ENCODE results near the gene GET3. TPM values are rescaled to one million over a fixed set of nuclear protein-coding genes. Genes with fewer than 3 reads are reported as not detected.
A peak's percentile ranks its signal among the peaks of the same experiment; 100 is the strongest.

GET3 gene
- total and polyA plus RNA-seq, 5 experiments from 2014 or later: 26.7 to 72.3 (median 46.8) TPM

DNA sequence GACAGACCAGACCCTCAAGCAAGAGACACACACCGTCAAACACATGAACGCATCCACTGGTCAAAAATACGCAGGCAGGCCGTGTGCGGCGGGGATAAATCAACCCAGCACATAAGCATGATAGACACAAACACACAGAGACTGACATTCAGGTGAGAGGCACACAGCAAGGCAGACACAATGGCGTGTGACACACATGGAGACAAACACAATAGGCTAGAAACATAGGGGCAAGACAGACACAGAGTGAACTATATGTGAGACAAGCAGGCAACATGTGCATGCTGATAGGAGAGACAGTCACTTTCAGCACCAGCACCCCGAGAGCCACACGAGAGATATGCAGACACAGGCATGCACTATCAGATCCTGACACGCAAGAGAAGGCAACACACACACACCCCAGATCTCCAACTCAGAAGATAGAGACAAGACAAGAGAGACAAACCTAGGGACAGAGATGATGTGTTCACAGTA lies 47.1 kb downstream of the GET3 start:
- no peaks in the 10 kb centered on the region for H3K36me3 Mint-ChIP-seq

DNA sequence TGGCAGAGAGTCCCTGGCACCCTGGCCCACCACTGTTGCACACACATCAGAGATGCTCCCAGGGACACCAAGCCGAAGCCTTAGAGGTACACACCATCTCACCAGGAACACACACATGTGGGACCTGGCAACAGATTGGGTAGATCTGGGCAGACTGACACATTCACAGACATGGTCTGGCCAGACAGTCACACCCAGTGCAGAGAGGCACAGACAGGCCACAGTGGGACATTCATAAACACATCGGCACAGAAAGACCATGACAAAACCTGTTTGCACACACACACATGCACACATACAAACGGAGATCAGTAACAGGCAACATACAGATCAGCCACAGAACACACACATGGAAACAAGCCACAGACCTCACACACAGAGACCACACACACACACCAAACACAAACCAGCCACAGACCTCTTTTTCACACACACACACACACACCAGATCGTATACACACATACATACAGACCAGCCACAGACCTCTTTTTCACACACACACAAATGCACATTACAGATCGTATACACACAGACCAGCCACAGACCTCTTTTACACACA lies 47.7 kb downstream of the GET3 start:
- ATAC-seq (peak in 1 of 2 donors; percentile 1), DNase-seq (peak in 8 of 10 donors; percentile 15 to 72 (median 61))
- no peak overlapping the region for H3K27ac Mint-ChIP-seq
- no peaks in the 10 kb centered on the region for H3K36me3 Mint-ChIP-seq
- H3K9me3 Mint-ChIP-seq: no peaks in the 10 kb centered on the region
- POLR2A ChIA-PET: interaction anchor here (0.7 to 1.4 kb wide), 2 partner anchors 11 to 1590 kb away, joined by 3 to 4 read pairs; no protein-coding TSS in a partner anchor
- no peaks in the 10 kb centered on the region for H3K27me3 Mint-ChIP-seq
- H3K4me1 Mint-ChIP-seq: peaks cover 17 to 48% (median 25%) of the 10 kb centered on the region in 4 donors
- no peak overlapping the region for H3K4me3 Mint-ChIP-seq

More for the DNA sequence above, 47.1 kb downstream of the GET3 start:
- H3K4me1 Mint-ChIP-seq: peaks cover 17 to 53% (median 28%) of the 10 kb centered on the region in 4 donors
- DNase-seq (peak in 4 of 10 donors; percentile 43 to 57 (median 53)), ATAC-seq (peak; percentile 2 to 13)
- H3K9me3 Mint-ChIP-seq: no peaks in the 10 kb centered on the region
- H3K4me3 Mint-ChIP-seq: no peak overlapping the region
- H3K27me3 Mint-ChIP-seq: no peaks in the 10 kb centered on the region
- POLR2A ChIA-PET: interaction anchor here (20.9 kb wide), 1 partner anchor 13 kb away, joined by 1021 read pairs; the partner anchor contains the start of genes JUNB, PRDX2 and THSD8
- H3K27ac Mint-ChIP-seq: no peak overlapping the region

DNA sequence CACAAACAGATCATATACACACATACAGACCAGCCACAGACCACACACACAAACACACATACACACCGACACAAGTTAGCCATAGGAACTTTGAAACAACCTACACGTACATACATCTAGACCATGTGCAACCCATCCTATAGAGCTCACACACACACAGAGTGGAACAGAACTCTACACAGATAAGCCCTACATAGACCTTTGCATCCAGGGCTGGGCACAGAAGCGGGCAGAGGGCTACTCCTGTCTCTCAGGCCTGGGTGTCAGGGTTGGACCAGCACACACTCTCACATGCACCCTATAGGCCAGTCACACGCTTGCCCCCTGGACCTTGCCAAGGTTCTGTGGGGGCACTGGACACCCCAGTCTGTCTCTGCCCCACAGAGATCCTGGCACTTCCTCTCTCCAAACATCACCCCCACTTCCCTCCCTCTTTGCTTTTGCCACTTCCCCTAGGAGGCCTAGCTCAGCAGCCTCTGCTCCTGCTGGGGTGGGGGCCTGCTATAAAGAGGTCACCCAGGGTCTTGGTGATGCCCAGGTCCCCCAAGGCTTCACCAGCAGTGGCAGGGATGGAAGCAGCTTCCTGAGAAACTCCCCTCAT lies 48.2 kb downstream of the GET3 start:
- no peak for ATAC-seq
- no peak overlapping the region for H3K27ac Mint-ChIP-seq
- no peaks in the 10 kb centered on the region for H3K36me3 Mint-ChIP-seq
- H3K27me3 Mint-ChIP-seq: no peaks in the 10 kb centered on the region
- no peak overlapping the region for H3K4me3 Mint-ChIP-seq
- POLR2A ChIA-PET: interaction anchor here (0.6 to 1.4 kb wide), 3 partner anchors 10 to 1591 kb away, joined by 3 to 8 read pairs (median 4); no protein-coding TSS in a partner anchor
- peaks cover 21 to 49% (median 28%) of the 10 kb centered on the region in 4 donors for H3K4me1 Mint-ChIP-seq
- peak in 1 of 10 donors; percentile 50 for DNase-seq
- H3K9me3 Mint-ChIP-seq: no peaks in the 10 kb centered on the region

DNA sequence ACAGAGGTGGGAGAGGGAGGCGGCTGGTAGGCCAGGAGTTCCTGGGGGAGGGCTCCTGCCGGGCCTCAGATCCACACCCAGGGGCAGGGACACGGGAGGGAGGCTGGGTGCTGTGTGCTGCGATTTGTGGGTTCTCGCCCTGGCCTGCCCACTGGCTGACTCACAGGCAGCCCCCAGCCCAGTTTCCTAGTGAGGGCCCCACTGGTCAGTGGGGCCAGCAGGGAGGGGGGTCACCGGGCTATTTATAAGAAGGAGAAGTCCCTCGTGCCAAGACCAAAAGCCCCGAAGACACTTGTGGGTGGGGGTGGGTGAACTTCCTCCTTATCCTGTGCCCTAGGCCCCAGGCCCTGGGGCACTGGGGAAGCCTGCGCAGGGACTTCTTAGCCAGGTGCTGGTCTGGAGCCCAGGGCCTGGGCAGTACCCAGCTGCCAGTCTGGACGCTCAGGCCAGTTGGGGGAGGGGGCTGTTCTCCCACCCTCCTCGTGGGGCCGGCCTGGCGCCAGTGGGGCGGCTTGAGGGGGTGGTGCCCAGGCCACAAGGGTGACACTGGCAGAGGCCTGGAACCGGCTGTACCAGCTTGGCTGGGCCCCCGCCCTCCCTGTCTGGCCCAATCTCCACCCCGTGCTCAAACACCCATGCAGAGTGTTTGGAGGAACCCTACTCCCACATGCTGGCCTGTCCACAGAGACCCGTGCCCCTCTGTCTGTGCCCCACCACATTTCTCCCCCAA lies 49.0 kb downstream of the GET3 start:
- Mint-ChIP-seq H3K4me3 (peak overlapping the region in 1 of 10 donors; percentile 32), H3K9me3 (no peaks in the 10 kb centered on the region)

DNA sequence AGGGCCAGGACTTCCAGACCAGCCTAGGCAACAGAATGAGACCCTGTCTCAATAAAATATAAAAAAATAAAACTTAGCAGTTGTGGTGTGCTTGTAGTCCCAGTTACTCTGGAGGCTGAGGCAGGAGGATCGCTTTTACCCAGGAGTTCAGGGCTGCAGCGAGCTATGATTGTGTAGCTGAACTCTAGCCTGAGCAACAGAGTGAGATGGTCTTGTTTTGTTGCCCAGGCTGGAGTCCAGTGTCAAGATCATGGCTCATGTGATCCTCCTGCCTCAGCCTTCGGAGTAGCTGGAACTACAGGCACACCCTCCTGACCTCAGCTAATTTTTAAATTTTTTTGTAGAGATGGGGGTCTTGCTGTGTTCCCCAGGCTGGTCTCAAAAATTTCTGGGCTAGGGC lies 49.7 kb downstream of the GET3 start:
- H3K27ac Mint-ChIP-seq: peak overlapping the region in 9 of 10 donors; percentile 2 to 98 (median 86)
- no peaks in the 10 kb centered on the region for H3K9me3 Mint-ChIP-seq
- peaks cover 0 to 2% (median 0%) of the 10 kb centered on the region in 5 donors for H3K27me3 Mint-ChIP-seq
- peaks cover 23 to 50% (median 30%) of the 10 kb centered on the region in 4 donors for H3K4me1 Mint-ChIP-seq
- POLR2A ChIA-PET: interaction anchor here (2.9 kb wide), 1 partner anchor 9 kb away, joined by 34 read pairs; no protein-coding TSS in a partner anchor
- ATAC-seq (no peak), DNase-seq (no peak)
- H3K4me3 Mint-ChIP-seq: peak overlapping the region in 1 of 10 donors; percentile 28
- H3K36me3 Mint-ChIP-seq: no peaks in the 10 kb centered on the region

More for the DNA sequence above, 49.0 kb downstream of the GET3 start:
- H3K36me3 Mint-ChIP-seq: no peaks in the 10 kb centered on the region
- DNase-seq (peak in 1 of 10 donors; percentile 22), ATAC-seq (no peak)
- peak overlapping the region in 9 of 10 donors; percentile 29 to 98 (median 75) for H3K27ac Mint-ChIP-seq
- H3K4me1 Mint-ChIP-seq: peaks cover 28 to 56% (median 35%) of the 10 kb centered on the region in 4 donors
- H3K27me3 Mint-ChIP-seq: peaks cover 0 to 1% (median 0%) of the 10 kb centered on the region in 5 donors
- POLR2A ChIA-PET: interaction anchor here (1.4 kb wide), 1 partner anchor 10 kb away, joined by 3 read pairs; no protein-coding TSS in a partner anchor

DNA sequence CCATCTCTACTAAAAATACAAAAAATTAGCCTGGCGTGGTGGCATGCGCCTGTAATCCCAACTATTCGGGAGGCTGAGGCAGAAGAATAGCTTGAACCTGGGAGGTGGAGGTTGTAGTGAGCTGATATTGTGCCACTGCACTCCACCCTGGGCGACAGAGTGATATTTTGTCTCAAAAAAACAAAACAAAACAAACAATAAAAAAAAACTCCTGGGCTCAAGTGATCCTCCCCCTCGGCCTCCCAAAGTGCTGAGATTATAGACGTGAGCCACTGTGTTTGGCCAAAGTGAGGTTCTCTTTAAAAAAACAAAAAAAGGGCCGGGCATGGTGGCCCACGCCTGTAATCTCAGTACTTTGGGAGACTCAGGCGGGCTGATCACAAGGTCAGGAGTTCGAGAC lies 50.2 kb downstream of the GET3 start:
- Mint-ChIP-seq H3K27ac (peak overlapping the region in 8 of 10 donors; percentile 29 to 98 (median 92)), H3K4me3 (peak overlapping the region in 1 of 10 donors; percentile 28), H3K9me3 (no peaks in the 10 kb centered on the region), H3K4me1 (peaks cover 20 to 47% (median 27%) of the 10 kb centered on the region in 4 donors), H3K27me3 (peaks cover 0 to 2% (median 0%) of the 10 kb centered on the region in 5 donors), H3K36me3 (no peaks in the 10 kb centered on the region)
- POLR2A ChIA-PET: interaction anchor here (2.9 kb wide), 1 partner anchor 10 kb away, joined by 34 read pairs; no protein-coding TSS in a partner anchor
- no peak for DNase-seq
- ATAC-seq: no peak

DNA sequence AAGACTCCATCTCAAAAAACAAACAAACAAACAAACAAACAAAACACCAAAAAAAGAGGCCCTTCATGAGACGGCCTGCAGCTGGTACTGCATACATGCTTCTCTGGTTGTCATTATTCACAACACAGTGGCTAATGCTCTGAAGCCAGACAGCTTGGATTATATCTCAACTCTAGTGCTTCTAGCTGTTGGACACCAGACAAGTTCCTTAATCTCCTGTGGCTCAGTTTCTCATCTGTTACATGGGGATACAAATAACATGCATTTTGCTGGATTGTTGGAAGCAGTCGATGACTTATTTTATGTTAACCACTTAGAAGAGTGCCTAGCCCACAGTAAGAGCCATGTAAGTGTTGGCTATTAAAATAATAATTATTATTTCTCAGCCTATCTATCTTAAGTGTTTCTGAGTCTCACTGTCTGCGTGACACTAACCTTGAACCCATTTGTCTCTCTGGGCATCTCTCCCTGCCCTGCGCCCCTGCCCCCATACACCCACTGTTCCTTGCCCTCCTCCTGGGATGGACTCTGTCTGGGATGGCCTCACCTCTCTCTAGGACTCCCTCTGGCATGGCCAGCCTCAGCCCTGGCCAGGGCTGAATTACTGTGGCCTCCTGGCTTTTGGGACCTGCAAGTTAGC lies 50.9 kb downstream of the GET3 start:
- H3K4me1 Mint-ChIP-seq: peaks cover 20 to 45% (median 29%) of the 10 kb centered on the region in 4 donors
- ATAC-seq: no peak
- peak overlapping the region in 3 of 10 donors; percentile 37 to 89 (median 63) for H3K4me3 Mint-ChIP-seq
- peaks cover 0 to 2% (median 0%) of the 10 kb centered on the region in 9 donors for H3K9me3 Mint-ChIP-seq
- H3K27ac Mint-ChIP-seq: peak overlapping the region in 9 of 10 donors; percentile 85 to 98 (median 98)
- H3K36me3 Mint-ChIP-seq: peaks cover 0 to 5% (median 4%) of the 10 kb centered on the region in 3 donors
- POLR2A ChIA-PET: interaction anchor here (1.1 to 2.9 kb wide), 2 partner anchors 11 to 311 kb away, joined by 4 to 34 read pairs; no protein-coding TSS in a partner anchor
- peaks cover 0 to 2% (median 0%) of the 10 kb centered on the region in 5 donors for H3K27me3 Mint-ChIP-seq
- DNase-seq: no peak

DNA sequence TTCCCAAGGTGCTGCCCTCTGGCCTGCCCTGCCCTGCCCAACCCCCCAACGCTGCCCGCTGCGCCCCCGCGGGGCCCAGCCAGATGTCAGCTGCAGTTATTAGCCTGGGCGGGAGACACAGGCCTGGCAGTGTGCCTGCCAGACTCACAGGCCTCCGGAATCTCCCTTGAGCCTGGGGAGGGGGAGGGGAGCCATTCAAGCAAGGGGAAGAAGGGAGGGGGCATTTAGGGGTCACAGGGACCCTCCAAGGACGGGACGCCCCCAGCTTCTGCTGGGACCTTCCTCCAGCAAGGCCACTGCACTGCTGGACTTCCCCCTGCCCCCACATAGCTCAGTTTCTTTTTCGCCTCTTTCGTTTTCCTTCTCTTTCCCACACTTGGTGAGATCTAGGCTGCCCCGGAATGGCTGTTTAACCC lies 51.4 kb downstream of the GET3 start:
- peaks cover 1 to 7% (median 5%) of the 10 kb centered on the region in 3 donors for H3K36me3 Mint-ChIP-seq
- POLR2A ChIA-PET: interaction anchor here (1.1 to 2.9 kb wide), 2 partner anchors 11 to 311 kb away, joined by 4 to 34 read pairs; no protein-coding TSS in a partner anchor
- H3K27me3 Mint-ChIP-seq: peaks cover 0 to 4% (median 0%) of the 10 kb centered on the region in 5 donors

DNA sequence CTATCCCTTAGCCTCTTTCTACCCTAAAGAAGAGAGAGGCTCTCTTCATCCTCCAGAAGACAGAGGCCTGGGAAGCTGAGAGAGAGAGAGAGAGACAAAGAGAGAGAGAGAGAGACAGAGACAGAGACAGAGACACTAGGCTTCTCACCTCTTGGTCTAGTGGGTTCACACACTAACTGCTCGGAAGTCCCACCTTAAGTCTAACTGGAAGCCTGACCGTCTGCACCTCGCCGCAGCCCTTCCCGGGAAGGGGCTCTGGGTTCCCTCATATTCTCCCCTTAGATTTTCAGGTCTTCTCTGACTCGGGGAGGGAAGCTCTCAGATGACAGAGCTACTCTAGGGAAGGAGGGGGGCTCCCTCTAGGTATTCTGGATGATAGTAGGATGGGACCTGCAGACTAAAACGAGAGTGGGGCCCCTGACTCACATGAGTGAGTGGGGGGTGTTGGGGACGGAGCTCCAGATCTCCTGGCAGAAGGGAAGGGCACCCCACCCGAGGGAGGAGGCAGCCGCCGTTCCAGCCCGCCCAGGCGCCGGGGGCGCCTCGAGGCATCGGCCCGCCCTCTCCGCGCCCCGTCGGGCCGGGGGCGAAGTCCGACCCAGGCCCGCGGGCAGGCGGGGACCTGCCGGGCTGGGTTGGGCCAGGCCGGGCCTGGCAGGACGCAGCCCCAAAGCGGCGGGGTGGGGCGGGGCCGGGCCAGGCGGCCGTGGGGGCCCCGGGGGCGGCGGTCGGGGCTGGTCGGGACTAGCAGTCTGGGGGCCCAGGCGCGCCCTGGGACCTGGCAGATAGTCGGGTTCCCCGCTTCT lies 52.0 kb downstream of the GET3 start:
- Mint-ChIP-seq H3K9me3 (peaks cover 0 to 4% (median 0%) of the 10 kb centered on the region in 9 donors), H3K36me3 (peaks cover 1 to 7% (median 5%) of the 10 kb centered on the region in 3 donors), H3K27me3 (peaks cover 0 to 4% (median 0%) of the 10 kb centered on the region in 5 donors), H3K27ac (peak overlapping the region in 9 of 10 donors; percentile 94 to 100 (median 98)), H3K4me1 (peaks cover 20 to 42% (median 33%) of the 10 kb centered on the region in 4 donors), H3K4me3 (peak overlapping the region; percentile 68 to 99 (median 80))
- POLR2A ChIA-PET: interaction anchor here (0.6 to 2.9 kb wide), 3 partner anchors 9 to 310 kb away, joined by 4 to 34 read pairs (median 4); no protein-coding TSS in a partner anchor
- ATAC-seq (no peak), DNase-seq (peak in 3 of 10 donors; percentile 21 to 48 (median 44))

More for the DNA sequence above, 51.4 kb downstream of the GET3 start:
- Mint-ChIP-seq H3K4me1 (peaks cover 17 to 39% (median 28%) of the 10 kb centered on the region in 4 donors), H3K9me3 (peaks cover 0 to 4% (median 0%) of the 10 kb centered on the region in 9 donors), H3K27ac (peak overlapping the region in 9 of 10 donors; percentile 94 to 98 (median 98)), H3K4me3 (peak overlapping the region; percentile 68 to 99 (median 80))
- ATAC-seq (no peak), DNase-seq (peak in 3 of 10 donors; percentile 37 to 51 (median 42))

DNA sequence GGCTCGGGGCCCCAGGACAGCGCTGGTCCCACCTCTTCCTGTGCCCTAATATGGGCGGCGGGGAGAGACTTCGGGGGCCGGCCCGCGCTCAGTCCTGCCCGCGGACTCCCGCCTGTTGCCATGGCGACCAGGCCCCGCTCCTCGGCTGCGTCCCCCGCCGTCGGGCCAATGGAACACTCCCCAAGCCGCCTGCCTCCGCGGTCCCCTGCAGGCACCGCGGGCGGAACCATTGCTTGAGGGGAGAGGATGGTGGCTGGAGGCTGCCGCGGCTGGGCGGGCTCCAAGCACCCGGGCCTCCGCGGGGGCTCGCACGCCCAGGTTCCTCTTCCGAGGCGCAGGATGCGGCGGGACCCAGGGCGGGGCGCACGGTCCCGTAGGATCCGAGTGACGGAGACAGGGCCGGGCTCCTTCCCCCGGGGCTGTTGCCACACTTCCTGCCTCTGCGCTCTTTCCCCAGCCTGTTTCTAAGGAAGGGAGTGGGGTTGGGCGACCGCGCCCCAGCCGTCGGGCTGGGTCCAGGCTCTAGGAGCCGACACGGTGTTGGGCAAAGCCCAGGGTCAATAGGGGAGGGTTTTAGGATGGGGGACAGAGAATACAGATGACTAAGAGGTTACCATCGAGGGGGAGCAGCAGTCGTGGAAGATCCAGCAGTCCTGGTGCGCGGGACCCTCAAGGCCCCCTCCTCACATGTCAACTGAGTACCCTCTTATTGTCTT lies 52.8 kb downstream of the GET3 start:
- POLR2A ChIA-PET: interaction anchor here (0.6 to 14.5 kb wide), 10 partner anchors 8 to 501 kb away, joined by 3 to 1021 read pairs (median 11); partner anchors contain the start of genes CALR, FBXW9, GET3 and HOOK2
- ATAC-seq (peak; percentile 35 to 38), DNase-seq (peak; percentile 82 to 96 (median 90))
- Mint-ChIP-seq H3K4me3 (peak overlapping the region; percentile 91 to 99 (median 96)), H3K4me1 (peaks cover 22 to 50% (median 39%) of the 10 kb centered on the region in 4 donors), H3K36me3 (peaks cover 1 to 7% (median 5%) of the 10 kb centered on the region in 3 donors), H3K9me3 (peaks cover 0 to 4% (median 0%) of the 10 kb centered on the region in 9 donors), H3K27ac (peak overlapping the region; percentile 97 to 100 (median 100)), H3K27me3 (peaks cover 0 to 4% (median 0%) of the 10 kb centered on the region in 5 donors)

All from naive thymus-derived CD8-positive, alpha-beta T cell (primary cell).